Activated gamma-delta T cell (primary cell): ENCODE results near the gene MAF.

Experiments used
- DNase-seq: peaks from one replicate; lab custom pipeline; 2025; lab: John Stamatoyannopoulos, UW

Gene MAF

GRCh38 chr16:79612207-79612606, 11.7 kb upstream of the MAF start:
- DNase-seq = no peak

- DNase-seq = no peak
These were observed 10.2 kb upstream of the MAF start for GRCh38 chr16:79610771-79611170.

- DNase-seq = no peak
These were observed 9.3 kb upstream of the MAF start for GRCh38 chr16:79609861-79610260.

- no peak for DNase-seq
These were observed 8.4 kb upstream of the MAF start for GRCh38 chr16:79608976-79609375.

GRCh38 chr16:79607587-79607986, 7.0 kb upstream of the MAF start:
- no peak for DNase-seq

GRCh38 chr16:79605999-79606398, 5.5 kb upstream of the MAF start:
- DNase-seq = no peak

- DNase-seq = no peak
These were observed 2.5 kb upstream of the MAF start for GRCh38 chr16:79603055-79603454.

GRCh38 chr16:79602628-79603014, 2.1 kb upstream of the MAF start:
- no peak for DNase-seq

- DNase-seq = no peak
These were observed 1.5 kb upstream of the MAF start for GRCh38 chr16:79601931-79602627.

- no peak for DNase-seq
These were observed 774 bp upstream of the MAF start for GRCh38 chr16:79601092-79601930.

- peak; percentile 49 for DNase-seq
These were observed 500 bp downstream of the MAF start for GRCh38 chr16:79599837-79600637.

GRCh38 chr16:79599256-79599836, 1.2 kb downstream of the MAF start:
- DNase-seq = no peak

GRCh38 chr16:79598348-79599181, 2.0 kb downstream of the MAF start:
- DNase-seq = no peak

- no peak for DNase-seq
These were observed 2.5 kb downstream of the MAF start for GRCh38 chr16:79598063-79598347.

- no peak for DNase-seq
These were observed 3.1 kb downstream of the MAF start for GRCh38 chr16:79597277-79598062.

GRCh38 chr16:79595931-79596450, 4.5 kb downstream of the MAF start:
- no peak for DNase-seq

- DNase-seq = no peak
These were observed 5.3 kb downstream of the MAF start for GRCh38 chr16:79595231-79595641.

GRCh38 chr16:79593754-79594153, 6.8 kb downstream of the MAF start:
- DNase-seq = no peak

GRCh38 chr16:79593074-79593531, 7.4 kb downstream of the MAF start:
- no peak for DNase-seq

GRCh38 chr16:79592186-79592585, 8.4 kb downstream of the MAF start:
- DNase-seq = no peak
